Lower leg skin (tissue), 3 donors: ENCODE measurements around the gene LGI4.

Source experiments
- POLR2A ChIP-seq, 2 donors: fragments of 450-650 bp; IDR thresholded peaks; one replicate each; pipeline ENCODE4 v1.6.1; 2016 to 2017; ENCODE audit warnings: antibody characterized with exemption in 2 of 2, mild to moderate bottlenecking in 1 of 2, moderate library complexity in 1 of 2
- TF ChIP-seq, protein P1 (sequence below), 3 donors: fragments of 450-650 bp; IDR thresholded peaks; one replicate each; pipeline ENCODE4 v1.5.1; 2016; ENCODE audit warnings: antibody characterized with exemption in 3 of 3, mild to moderate bottlenecking in 3 of 3, moderate library complexity in 2 of 3

DNA sequence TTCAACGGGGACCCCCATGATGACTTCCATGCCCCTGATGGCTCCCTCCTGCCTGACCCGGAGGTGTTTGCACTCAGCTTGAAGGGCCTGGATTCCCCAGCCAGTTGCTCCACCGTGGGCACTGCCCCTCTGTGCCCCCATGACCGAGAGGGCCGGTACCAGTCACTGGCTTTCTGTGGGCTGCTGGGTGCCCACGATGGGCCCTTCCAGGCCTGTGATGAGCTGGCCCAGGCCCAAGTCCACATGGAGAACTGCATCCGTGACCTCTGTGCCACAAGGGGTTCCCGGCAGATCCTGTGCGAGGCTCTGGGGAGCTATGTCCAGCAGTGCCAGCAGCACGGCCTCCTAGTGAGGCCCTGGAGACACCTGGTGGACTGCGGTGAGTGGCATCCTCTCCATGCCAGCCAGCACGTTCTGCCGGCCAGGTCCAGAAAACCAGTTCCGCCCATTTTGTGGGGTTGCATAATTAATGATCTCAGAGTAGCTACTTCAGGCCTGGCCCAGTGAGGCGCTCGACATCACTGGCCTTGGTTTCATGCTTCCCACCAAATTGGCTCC is 54.2 kb downstream of the LGI4 start:
- TF ChIP-seq, protein P1, sequence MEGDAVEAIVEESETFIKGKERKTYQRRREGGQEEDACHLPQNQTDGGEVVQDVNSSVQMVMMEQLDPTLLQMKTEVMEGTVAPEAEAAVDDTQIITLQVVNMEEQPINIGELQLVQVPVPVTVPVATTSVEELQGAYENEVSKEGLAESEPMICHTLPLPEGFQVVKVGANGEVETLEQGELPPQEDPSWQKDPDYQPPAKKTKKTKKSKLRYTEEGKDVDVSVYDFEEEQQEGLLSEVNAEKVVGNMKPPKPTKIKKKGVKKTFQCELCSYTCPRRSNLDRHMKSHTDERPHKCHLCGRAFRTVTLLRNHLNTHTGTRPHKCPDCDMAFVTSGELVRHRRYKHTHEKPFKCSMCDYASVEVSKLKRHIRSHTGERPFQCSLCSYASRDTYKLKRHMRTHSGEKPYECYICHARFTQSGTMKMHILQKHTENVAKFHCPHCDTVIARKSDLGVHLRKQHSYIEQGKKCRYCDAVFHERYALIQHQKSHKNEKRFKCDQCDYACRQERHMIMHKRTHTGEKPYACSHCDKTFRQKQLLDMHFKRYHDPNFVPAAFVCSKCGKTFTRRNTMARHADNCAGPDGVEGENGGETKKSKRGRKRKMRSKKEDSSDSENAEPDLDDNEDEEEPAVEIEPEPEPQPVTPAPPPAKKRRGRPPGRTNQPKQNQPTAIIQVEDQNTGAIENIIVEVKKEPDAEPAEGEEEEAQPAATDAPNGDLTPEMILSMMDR (IDR thresholded peaks at IDR 0.05), result no peak
- TF ChIP-seq POLR2A (IDR thresholded peaks at IDR 0.05), result no peak
